HG03045 (cell line): ENCODE data around the gene EMD.

Source experiments
- ATAC-seq: cut with Tn5 transposase; IDR thresholded peaks from one replicate; pipeline ENCODE4 v1.9.1; 2021; ENCODE audit warnings: mild to moderate bottlenecking, moderate library complexity; ENCODE audit not compliant: unreplicated experiment

The EMD gene

DNA sequence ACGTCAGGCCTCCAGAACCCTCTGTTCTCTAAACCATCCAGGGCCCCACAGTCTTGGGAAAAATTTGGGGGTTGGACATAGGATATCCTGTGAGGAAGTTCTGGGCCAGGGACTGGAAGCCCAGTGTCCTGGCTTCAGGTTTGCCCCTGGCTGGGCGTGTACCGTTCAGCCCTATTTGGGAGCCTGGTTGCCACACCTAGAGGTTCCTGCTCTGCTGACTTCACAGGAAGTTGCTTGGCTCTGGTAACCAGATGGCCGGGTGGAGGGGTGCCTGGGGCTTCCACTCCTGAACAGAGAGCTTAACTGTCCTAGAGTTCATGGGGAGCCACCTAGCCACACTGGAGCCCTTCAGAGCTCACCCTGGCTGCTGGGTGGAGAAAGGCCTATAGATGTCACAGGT is 33.4 kb downstream of the EMD start:
- no peak for ATAC-seq

DNA sequence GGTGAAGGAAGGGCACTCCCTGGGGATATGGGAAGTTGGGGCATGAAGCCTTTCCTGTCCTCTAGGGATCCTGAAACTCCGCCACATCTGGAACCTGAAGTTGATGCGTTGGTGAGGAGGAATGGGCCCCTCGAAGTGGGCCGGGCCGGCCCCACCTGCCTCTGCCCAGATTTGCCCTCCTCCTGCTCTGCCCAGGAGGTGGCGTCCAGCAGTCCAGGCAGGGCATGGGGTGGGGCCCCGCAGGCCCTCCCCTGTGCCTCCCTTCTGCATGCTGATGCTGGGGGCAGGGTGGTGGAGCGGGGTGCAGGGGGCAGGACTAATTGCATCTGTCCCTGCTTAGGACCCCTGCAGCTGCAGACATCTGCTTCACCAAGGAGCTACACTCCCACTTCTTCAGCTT is 34.0 kb downstream of the EMD start:
- no peak for ATAC-seq

GRCh38 chrX:154417157-154417556 is 38.1 kb downstream of the EMD start:
- ATAC-seq, result no peak

DNA sequence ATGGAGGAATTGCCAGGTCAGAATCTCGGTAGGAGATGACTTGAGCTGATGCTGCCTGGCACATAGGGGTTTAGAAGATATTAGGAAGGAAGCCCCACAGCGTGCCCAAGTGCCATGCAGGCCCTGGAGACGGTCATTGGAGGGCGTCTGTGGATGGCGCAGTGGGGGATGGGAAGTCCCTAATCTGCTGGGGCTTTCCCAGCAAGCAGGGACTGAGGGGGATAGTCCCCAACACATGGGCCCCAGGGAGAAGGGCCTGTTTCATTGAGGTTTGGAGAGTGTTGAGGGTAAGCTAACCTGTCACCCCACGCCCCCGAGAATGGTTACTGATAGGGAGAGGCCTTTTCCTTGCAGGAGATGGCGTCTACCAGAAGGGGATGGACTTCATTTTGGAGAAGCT is 40.1 kb downstream of the EMD start:
- no peak for ATAC-seq

DNA sequence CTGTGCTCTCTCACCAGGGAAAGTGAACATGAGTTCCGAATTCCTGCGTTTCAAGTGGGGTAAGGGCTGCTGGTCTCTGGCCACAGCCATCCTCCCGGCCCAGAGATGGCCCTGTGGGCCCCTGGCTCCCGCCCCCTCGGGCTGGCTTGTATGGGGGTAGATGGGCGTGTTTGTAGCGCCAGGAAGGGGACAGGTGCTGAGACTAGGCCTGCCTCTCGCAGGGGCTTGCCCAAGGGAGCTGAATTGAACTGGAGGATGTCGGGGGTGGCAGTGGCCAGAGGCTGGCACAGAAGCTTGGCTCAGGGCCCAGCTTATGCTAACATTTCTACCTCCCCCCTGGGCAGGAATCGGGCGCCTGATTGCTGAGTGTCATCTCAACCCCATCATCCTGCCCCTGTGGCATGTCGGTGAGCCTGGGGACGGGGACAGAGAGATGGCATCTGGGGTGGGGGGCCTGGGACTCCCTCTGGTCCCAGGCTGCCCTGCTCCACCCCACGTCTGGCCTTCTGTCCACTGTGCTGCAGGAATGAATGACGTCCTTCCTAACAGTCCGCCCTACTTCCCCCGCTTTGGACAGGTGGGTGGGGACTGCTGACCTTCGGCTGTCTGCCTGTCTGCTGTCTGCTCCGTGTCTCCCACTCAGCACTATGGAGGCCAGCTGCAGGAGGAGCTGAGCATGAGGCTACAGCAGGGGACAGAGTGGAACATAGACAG is 40.8 kb downstream of the EMD start:
- no peak for ATAC-seq

DNA sequence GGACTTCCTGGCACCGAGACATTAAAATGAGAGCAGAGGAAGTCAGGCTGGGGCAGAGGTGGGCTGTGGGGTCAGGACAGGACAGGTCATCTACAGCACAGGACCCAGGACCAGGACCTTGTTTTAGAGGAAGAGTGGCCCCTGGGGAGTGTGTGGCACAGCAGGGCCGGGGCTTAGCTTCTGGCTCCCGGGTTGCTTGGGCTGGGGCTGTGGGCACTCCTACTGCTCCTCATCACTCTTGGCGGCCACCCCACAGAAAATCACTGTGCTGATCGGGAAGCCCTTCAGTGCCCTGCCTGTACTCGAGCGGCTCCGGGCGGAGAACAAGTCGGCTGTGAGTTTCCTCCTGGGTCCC is 41.3 kb downstream of the EMD start:
- ATAC-seq, result no peak

- no peak for ATAC-seq
Observed at GRCh38 chrX:154426916-154427770, 48.0 kb downstream of the EMD start.

GRCh38 chrX:154428176-154429171 is 49.4 kb downstream of the EMD start, which contains the start of gene ATP6AP1:
Gene ATP6AP1 (plus strand): TSS chrX:154428677. CDS start chrX:154428693, 16 bp downstream.
- ATAC-seq, result peak; percentile 99

GRCh38 chrX:154429711-154430110 is 50.6 kb downstream of the EMD start:
- no peak for ATAC-seq

GRCh38 chrX:154430479-154430878 is 51.4 kb downstream of the EMD start:
- ATAC-seq, result no peak

- ATAC-seq, result no peak
Observed at GRCh38 chrX:154430916-154431315, 51.8 kb downstream of the EMD start.
